GM03348 (cell line): ENCODE measurements around the gene ERICH2.

Experiments
- DNase-seq: peaks from one replicate; pipeline ENCODE4 v3.0.0; 2012; ENCODE audit warnings: low spot score

ERICH2 gene

DNA sequence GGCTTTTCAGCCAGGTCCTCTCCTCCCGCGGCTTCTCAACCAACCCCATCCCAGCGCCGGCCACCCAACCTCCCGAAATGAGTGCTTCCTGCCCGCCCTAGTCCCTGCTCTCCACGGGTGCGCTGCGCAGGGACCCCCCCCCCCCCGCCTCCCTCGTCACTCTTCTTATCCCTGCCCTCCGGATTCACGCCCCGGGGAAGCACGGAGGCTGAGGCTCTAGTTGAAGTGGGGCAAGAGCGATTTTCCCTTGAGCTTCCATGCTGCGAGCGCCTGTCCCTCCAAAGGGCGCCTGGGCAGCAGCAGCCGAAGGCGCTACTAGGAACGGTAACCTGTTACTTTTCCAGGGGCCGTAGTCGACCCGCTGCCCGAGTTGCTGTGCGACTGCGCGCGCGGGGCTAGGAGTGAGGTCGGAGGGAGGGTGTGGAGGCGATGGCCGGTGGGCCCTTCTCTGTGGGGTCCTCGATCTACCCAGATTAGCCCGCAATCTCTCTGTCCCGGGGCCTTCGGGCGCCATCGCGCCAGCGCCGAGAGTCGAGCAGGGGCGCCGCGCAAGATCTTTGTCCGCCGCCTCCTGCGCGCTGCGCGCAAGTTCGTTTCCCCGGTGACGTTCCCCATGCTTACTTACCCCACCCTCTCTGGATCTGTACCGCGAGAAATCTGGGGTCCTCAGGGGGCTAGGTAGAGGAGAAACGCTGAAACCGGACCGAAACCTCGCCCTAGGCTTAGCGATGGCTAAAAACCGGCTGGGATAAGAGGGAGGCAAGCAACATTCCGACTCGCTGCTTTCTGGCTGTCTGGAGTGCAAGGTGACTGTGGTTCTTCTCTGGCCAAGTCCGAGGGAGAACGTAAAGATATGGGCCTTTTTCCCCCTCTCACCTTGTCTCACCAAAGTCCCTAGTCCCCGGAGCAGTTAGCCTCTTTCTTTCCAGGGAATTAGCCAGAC, 47.2 kb downstream of the ERICH2 start:
- DNase-seq, result no peak

DNA sequence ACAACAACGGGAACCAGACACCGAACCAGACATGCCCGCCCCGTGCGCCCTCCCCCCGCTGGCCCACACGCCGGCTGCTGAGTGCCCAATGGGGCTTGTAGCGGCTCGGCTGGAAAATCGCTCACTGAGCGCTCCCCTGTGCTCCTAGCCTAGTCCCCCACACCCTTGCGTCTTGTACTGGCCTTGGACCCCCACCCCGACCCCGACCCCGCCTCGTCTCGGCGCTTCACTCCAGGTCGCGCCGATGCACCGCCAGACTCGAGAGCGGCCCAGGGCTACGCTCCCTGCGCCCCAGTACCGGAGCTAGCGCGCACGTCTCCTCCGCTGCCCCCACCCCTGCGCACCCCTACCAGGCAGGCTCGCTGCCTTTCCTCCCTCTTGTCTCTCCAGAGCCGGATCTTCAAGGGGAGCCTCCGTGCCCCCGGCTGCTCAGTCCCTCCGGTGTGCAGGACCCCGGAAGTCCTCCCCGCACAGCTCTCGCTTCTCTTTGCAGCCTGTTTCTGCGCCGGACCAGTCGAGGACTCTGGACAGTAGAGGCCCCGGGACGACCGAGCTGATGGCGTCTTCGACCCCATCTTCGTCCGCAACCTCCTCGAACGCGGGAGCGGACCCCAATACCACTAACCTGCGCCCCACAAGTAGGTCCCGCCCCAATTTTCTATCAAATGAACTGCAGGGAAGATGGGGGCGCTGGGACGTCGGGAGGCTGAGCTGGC, 48.0 kb downstream of the ERICH2 start:
- no peak for DNase-seq

- no peak for DNase-seq
These were observed 48.7 kb downstream of the ERICH2 start for GRCh38 chr2:170818752-170819470.

- DNase-seq, result no peak
These were observed 49.8 kb downstream of the ERICH2 start for GRCh38 chr2:170819680-170820664.

GRCh38 chr2:170820757-170821530, 50.8 kb downstream of the ERICH2 start:
- no peak for DNase-seq

- no peak for DNase-seq
These were observed 51.5 kb downstream of the ERICH2 start for GRCh38 chr2:170821531-170822289.

DNA sequence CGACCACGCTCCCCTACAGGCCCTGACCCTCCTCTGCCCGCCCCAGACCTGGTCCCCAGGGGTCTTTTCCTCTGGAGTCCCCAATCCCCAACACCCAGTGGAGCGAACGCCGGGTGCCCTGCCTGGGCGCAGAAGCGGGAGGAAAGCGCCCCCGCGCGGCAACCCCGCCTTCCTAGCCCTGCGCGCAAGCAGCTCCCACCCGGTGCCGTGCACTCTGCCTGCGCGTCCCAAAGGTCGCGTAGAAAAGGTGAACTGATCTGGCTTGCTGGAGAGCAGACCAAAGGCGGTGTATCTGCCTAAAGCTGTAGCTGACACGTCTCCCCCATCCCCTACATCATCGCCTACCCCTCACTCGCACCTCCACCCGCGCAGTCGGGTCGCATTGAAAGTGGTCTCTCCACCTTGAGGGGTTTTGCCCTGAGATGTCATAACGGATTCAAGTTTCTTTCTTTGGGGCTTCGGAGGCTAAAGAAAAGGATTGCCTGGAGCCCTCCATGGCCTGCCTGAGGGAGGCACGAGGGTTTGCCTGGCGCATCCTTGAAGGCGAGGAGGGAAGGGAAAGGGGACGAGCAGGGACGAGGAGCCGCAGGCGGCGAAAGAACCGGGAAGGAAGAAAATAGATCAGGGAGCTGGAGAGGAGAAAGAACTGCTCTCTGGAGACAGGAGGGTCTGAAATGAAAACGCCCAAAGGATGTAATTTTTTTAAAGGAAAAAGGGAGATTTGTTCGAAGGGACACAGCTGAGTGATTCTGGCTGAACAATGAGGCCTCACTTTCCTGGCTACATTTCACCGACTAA, 52.3 kb downstream of the ERICH2 start:
- DNase-seq, result no peak

DNA sequence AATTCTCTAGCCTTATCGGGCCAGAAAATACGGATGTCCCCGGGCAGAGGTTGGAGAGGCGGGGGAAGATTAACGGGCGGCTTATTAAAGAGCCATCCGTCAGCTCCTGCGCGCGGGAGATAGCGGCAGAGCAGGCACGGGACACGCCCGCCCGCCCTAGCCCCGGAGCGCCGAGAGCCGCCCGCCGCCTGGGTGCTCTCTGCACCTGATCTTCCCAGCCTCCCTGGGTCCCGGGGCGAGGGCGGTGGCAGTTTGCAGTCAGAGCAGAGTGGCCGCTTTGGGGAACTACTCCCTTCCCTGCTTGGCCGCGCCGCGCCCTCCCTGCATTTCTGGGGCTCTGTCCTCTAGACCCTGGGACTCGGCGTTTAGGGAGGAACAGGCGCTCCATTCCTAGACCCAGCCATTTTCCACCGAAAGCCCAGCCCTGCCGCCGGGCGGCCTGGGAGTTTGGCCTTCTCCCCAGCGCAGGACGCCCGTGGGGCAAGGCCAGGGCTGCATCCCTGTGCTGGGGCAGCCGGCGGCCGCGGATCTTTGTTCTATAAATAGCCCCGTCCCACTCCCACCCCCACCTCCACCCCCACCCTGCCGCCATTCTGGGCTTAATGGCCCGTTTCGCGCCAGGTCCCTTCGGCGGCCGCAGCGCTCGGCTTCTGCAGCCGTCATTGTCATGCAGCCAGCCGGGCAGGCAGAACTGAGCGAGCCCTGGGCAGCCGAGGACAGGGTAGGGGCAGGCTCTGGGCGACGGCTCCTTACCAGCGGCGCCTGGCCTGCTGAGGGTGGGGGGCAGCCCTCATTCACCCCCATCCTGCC, 53.1 kb downstream of the ERICH2 start:
- DNase-seq, result peak; percentile 25

- DNase-seq, result no peak
These were observed 53.7 kb downstream of the ERICH2 start for GRCh38 chr2:170823898-170824215.

GRCh38 chr2:170824526-170825015, 54.4 kb downstream of the ERICH2 start:
- no peak for DNase-seq

DNA sequence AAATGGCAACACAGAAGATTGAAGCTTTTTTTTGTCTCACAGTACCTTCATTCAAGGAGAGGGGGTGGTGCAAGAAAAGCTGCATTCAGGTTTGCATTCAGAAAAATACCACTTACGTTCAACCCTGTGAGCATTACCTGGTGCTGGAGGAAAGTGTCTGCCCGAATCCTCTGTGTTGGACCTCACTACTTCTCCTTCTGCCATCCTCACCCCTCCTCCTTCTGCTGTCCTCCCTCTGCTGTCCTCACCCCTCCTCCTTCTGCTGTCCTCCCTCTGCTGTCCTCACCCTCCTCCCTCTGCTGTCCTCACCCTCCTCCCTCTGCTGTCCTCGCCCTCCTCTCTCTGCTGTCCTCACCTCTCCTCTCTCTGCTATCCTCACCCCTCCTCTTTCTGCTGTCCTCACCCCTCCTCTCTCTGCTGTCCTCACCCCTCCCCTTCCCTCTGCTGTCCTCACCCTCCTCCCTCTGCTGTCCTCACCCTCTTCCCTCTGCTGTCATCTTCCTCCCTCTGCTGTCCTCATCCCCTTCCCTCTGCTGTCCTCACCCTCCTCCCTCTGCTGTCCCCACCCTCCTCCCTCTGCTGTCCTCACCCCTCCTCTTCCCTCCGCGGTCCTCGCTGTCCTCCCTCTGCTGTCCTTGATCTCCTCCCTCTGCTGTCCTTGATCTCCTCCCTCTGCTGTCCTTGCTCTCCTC, 57.8 kb downstream of the ERICH2 start:
- DNase-seq, result no peak

DNA sequence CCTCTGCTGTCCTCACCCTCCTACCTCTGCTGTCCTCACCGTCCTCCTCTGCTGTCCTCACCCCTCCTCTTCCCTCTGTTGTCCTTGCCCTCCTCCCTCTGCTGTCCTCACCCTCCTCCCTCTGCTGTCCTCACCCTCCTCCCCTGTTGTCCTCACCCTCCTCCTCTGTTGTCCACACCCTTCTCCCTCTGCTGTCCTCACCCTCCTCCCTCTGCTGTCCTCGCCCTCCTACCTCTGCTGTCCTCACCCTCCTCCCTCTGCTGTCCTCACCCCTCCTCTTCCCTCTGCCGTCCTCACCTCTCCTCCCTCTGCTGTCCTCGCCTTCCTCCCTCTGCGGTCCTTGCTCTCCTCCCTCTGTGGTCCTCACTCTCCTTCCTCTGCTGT, 58.3 kb downstream of the ERICH2 start:
- no peak for DNase-seq

- DNase-seq, result no peak
These were observed 58.9 kb downstream of the ERICH2 start for GRCh38 chr2:170829036-170829435.

- no peak for DNase-seq
These were observed 60.0 kb downstream of the ERICH2 start for GRCh38 chr2:170830166-170830565.

DNA sequence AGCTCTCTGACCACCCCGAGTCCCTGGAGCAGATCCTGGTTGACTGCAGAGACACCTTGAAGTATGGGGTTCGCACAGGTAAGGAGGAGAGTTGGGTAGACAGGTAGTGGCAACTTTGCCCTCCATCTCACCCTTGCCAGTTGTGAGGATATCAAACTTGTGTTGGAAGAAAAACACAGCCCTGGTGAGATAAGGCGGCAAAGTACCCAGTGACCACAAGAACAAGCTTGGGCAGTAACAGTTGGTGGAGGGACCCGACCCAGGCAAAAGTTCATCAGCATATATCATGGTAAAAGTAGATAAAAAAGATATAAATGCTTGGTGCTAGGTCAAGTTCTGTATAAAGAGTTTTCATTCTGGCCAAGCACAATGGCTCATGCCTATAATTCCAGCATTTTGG, 60.9 kb downstream of the ERICH2 start:
- no peak for DNase-seq

DNA sequence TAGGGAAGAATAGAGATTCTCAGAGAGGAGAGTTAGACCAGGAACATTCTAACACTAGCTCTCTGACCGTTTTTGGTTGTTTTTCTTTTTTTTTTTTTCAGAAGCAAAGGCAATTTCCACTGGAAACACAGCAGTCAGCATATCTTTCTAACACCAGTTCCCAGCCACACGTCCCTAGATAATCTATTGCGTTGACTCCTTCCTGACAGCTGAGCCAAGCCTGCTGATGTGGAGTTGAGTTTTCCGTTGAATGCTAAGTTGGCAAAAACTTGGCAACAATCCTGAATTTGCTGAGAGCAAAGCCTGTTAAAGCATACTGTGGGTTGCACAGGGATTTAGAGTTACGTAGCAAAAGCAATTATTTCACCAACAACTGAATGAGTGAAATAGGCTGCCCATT, 65.8 kb downstream of the ERICH2 start:
- no peak for DNase-seq

GRCh38 chr2:170840717-170841210, 70.6 kb downstream of the ERICH2 start:
- DNase-seq, result no peak
